AG04449 (cell line): Measurements from ENCODE around the gene C7orf33.

Experiments
- CTCF ChIA-PET: fragments of 350-600 bp; formaldehyde crosslinking; extraction: SDS; loops from one replicate; lab custom pipeline; 2021; ENCODE audit warnings: antibody characterized with exemption; lab: Yijun Ruan, JAX
- POLR2A ChIA-PET: fragments of 400-600, 350-600 bp; formaldehyde crosslinking; extraction: SDS; loops from one replicate; lab custom pipeline; 2020; ENCODE audit warnings: antibody characterized with exemption, inconsistent platforms; lab: Yijun Ruan, JAX
- DNase-seq: peaks from one replicate; pipeline ENCODE4 v3.0.0-alpha.2; 2010; ENCODE audit warnings: low read depth, low spot score
- H3K4me3 ChIP-seq: 2 replicates; pipeline ENCODE4 v1.5.1; 2011; ENCODE audit warnings: low read depth, mild to moderate bottlenecking, control low read depth, low read length
- TF ChIP-seq, protein P1 (sequence below): IDR thresholded peaks from one replicate; pipeline ENCODE4 v1.5.1; 2011; ENCODE audit warnings: mild to moderate bottlenecking, moderate library complexity, low read length, control low read depth, inconsistent platforms; ENCODE audit not compliant: insufficient read depth; ENCODE audit errors: missing control alignments

C7orf33 gene, protein sequence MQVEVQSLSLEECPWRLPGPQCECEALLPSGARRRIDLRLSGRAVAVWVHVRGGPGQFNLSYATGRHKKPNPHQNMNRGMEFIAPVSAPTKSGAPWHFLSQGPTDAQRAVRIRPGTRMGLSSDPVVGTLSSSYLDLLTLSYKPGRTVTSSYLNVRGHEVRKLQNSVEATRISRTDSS

DNA sequence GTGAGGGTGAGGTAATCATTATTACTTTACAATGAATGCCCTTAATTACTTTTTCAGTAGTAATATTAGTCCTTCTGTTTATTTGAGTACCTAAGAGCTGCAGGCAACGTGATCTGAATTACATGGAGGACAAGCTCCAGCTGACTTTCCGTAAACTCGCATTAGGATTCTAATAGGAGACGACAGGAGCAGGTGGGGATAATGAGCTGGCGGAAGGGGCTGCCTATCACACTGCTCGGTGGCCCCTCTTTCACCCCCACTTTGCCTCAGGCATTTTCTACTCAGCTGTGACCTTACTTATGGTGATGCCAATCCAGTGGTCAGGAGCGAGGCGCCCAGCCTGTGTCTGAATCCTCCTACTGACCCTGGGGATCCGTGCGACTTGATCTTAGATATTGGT, at the start of gene C7orf33:
C7orf33 (plus strand) TSS at position 296 of the 400 bp plus-strand sequence. CDS start 160 bp downstream, outside the sequence.
- POLR2A ChIA-PET = no interaction called here
- CTCF ChIA-PET = no interaction called here
- no peak for DNase-seq
- no peak within 1 kb of the TSS for H3K4me3 ChIP-seq
- TF ChIP-seq, protein P1, sequence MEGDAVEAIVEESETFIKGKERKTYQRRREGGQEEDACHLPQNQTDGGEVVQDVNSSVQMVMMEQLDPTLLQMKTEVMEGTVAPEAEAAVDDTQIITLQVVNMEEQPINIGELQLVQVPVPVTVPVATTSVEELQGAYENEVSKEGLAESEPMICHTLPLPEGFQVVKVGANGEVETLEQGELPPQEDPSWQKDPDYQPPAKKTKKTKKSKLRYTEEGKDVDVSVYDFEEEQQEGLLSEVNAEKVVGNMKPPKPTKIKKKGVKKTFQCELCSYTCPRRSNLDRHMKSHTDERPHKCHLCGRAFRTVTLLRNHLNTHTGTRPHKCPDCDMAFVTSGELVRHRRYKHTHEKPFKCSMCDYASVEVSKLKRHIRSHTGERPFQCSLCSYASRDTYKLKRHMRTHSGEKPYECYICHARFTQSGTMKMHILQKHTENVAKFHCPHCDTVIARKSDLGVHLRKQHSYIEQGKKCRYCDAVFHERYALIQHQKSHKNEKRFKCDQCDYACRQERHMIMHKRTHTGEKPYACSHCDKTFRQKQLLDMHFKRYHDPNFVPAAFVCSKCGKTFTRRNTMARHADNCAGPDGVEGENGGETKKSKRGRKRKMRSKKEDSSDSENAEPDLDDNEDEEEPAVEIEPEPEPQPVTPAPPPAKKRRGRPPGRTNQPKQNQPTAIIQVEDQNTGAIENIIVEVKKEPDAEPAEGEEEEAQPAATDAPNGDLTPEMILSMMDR = no peak

DNA sequence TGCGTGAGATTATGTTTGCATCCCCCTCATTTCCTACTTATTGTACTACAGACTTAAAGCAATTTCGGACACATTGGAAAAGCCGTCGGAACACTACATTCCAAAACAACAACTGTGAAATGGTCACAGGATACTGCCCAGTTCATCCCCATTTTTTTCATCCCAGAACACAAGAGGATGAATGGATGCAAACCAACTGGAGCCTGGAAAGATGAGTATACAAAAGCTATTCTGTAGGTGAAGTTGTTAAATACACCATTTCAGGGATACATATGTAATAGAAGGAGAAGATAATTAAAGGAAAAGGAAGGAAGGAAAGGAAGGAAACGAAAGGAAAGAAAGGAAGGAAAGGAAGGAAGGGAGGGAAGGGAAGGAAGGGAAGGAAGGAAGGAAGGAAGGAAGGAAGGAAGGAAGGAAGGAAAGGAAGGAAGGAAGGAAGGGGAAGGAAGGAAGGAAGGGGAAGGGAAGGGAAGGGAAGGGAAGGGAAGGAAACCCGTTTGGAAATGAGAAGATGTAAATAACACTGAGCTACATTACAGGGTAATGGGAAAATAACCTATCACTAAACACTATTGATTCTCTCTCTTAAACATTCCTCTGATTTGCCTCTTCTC, 48.6 kb upstream of the C7orf33 start:
- POLR2A ChIA-PET = no interaction called here
- CTCF ChIA-PET = interaction anchor here (1.4 kb wide), 1 partner anchor 14 kb away, joined by 3 read pairs; no protein-coding TSS in a partner anchor
- no peak overlapping the region for H3K4me3 ChIP-seq
- TF ChIP-seq, protein P1 = no peak
- no peak for DNase-seq

DNA sequence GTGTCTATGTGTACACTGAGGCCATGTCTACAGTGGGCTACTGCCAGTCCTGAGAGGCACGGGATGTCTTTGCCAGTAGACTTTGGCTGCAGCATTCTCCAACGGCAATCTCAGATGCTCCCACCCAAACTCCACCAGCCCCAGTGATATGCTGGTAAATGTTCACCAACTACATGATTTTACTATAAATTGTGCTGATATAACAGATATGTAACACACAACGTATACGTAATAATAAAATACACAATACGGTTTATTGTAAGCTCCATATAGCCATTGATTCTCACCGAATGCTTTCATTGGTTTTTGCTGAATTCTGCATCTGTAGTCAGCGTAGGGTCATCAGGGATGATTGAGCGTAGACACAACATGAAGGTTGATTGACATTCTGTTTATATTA, 47.3 kb upstream of the C7orf33 start:
- CTCF ChIA-PET = no interaction called here
- POLR2A ChIA-PET = no interaction called here
- H3K4me3 ChIP-seq = no peak overlapping the region
- DNase-seq = no peak
- TF ChIP-seq, protein P1 = no peak

DNA sequence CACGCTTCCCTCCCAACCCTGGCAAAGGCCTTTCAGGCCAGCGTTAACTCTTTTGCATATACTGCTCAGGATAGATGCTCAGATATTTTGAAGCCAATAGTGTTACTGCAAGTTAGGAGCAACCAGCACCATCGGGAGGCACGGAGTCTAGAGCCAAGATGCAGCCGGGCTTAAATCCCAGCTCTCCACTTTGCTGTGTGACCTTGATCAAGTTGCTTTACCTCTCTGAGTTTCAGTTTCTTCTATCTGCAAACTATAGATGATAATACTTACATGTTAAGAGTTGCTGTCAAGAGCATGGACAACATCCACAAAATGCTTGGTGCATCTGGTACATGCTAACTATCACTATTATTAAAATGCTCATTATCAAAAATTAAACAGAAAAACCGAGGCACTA, 45.4 kb upstream of the C7orf33 start:
- TF ChIP-seq, protein P1 = no peak
- CTCF ChIA-PET = no interaction called here
- H3K4me3 ChIP-seq = no peak overlapping the region
- POLR2A ChIA-PET = no interaction called here
- DNase-seq = no peak

DNA sequence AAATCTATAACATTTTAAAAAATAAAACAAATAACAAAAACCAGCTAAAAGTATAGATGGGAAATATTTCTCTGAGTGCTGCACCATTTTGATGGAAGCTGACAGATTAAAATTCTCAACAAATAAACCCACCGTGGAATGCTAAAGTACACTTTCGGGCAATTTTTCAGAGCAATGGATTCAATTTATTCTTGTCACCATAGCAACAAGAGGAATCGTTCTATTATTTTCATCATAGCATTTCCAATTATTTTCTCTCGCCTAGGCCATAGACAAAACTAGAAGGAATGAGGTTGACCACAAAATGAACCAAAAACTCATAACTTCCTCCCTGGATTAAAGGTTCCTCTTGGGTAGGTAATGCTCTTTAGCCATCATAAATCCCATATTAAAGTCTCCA, 44.6 kb upstream of the C7orf33 start:
- no peak for DNase-seq
- TF ChIP-seq, protein P1 = no peak
- CTCF ChIA-PET = no interaction called here
- H3K4me3 ChIP-seq = no peak overlapping the region
- POLR2A ChIA-PET = no interaction called here

DNA sequence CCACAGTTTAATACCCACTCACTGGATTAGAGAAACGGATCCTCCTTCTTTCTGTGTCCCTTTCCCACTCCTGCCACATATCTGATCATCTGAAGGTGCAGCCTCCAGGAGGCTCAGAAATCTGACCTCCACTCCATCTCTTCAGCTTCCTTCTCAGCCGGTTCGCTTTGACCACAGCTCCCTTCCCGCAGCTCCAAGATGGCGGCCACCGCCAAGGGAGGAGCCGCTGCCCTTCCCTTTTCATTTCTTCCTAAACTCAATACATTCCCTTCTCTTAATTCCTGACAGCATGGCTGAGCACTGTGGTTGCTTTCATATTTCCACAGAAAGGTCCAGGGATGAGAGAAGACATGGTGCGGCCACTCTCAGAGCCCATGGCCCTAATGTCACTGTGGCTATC, 43.7 kb upstream of the C7orf33 start:
- CTCF ChIA-PET = no interaction called here
- no peak overlapping the region for H3K4me3 ChIP-seq
- DNase-seq = no peak
- POLR2A ChIA-PET = no interaction called here
- TF ChIP-seq, protein P1 = no peak
